Sigmoid colon (tissue), 4 donors: Measurements from ENCODE around the gene PFKP.

Experiments used
- EP300 ChIP-seq, 4 donors: sonication (generic); formaldehyde crosslinking; IDR thresholded peaks; one replicate each; pipeline ENCODE4 v1.6.1; 2017; ENCODE audit warnings: antibody characterized with exemption in 4 of 4
- POLR2A ChIP-seq, 2 donors: fragments of 450-650 bp; IDR thresholded peaks; one replicate each; pipeline ENCODE4 v1.6.1; 2016; ENCODE audit warnings: antibody characterized with exemption in 2 of 2, mild to moderate bottlenecking in 2 of 2, moderate library complexity in 2 of 2
- POLR2AphosphoS5 ChIP-seq, 4 donors: sonication (generic); formaldehyde crosslinking; IDR thresholded peaks; one replicate each; pipeline ENCODE4 v1.6.1; 2017; ENCODE audit warnings: antibody characterized with exemption in 4 of 4
- TF ChIP-seq, protein P1 (sequence below), 4 experiments: fragments of 450-650 bp in 3 of 4; fragments of 200-600 bp in 1 of 4; IDR thresholded peaks; one replicate each; pipeline ENCODE4 v1.5.1; 2016 to 2019; ENCODE audit warnings: antibody characterized with exemption in 4 of 4, mild to moderate bottlenecking in 3 of 4, moderate library complexity in 2 of 4

DNA sequence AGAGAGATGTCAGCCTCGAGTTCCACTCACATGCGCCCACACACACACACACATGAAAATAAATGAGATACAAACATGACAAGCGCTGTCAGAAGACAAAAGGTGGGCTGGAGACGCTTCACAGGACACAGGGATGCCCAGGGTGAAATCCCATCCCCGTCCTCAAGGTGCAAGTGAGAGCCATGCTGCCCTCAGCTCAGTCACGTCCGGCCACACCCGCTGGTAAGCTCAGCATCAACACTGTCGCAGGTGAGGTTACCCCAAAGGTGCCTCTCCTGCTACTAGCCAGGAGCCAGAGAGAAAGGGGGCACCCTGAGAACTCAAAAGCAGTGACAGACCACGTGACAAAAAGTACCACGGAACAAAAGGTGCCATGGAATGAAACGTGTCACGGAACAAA, 83.0 kb downstream of the PFKP start:
- TF ChIP-seq, protein P1, sequence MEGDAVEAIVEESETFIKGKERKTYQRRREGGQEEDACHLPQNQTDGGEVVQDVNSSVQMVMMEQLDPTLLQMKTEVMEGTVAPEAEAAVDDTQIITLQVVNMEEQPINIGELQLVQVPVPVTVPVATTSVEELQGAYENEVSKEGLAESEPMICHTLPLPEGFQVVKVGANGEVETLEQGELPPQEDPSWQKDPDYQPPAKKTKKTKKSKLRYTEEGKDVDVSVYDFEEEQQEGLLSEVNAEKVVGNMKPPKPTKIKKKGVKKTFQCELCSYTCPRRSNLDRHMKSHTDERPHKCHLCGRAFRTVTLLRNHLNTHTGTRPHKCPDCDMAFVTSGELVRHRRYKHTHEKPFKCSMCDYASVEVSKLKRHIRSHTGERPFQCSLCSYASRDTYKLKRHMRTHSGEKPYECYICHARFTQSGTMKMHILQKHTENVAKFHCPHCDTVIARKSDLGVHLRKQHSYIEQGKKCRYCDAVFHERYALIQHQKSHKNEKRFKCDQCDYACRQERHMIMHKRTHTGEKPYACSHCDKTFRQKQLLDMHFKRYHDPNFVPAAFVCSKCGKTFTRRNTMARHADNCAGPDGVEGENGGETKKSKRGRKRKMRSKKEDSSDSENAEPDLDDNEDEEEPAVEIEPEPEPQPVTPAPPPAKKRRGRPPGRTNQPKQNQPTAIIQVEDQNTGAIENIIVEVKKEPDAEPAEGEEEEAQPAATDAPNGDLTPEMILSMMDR (IDR thresholded peaks at IDR 0.05), result no peak
- TF ChIP-seq POLR2A (IDR thresholded peaks at IDR 0.05), result no peak
- TF ChIP-seq POLR2AphosphoS5 (IDR thresholded peaks at IDR 0.05), result no peak
- no peak for TF ChIP-seq EP300 (IDR thresholded peaks at IDR 0.05)
